Osteoblast (primary cell): ENCODE data around the gene USP54. TPM values are rescaled to one million over a fixed set of nuclear protein-coding genes. Genes with fewer than 3 reads are reported as not detected.
A peak's percentile ranks its signal among the peaks of the same experiment; 100 is the strongest.
"Not testable (repeated sequence)": the region's sequence is repeated elsewhere in the genome, so short reads cannot be mapped to it uniquely, and the experiment has no call there.

Source experiments
- DNase-seq: peaks from one replicate; pipeline ENCODE4 v3.0.0; 2011; ENCODE audit warnings: low spot score, mixed read lengths; ENCODE audit not compliant: insufficient read length; ENCODE audit errors: missing footprints
- H2AFZ ChIP-seq: 2 replicates; pipeline ENCODE4 v1.6.0; 2011; ENCODE audit warnings: mild to moderate bottlenecking, low read length
- H3K27ac ChIP-seq: 2 replicates; pipeline ENCODE4 v1.5.1; 2011; ENCODE audit warnings: mild to moderate bottlenecking, low read depth, low read length, moderate library complexity
- H3K27me3 ChIP-seq: 2 replicates; pipeline ENCODE4 v1.6.0; 2012; ENCODE audit warnings: mild to moderate bottlenecking, control low read depth, inconsistent platforms, low read length, moderate library complexity; ENCODE audit not compliant: insufficient read depth
- H3K36me3 ChIP-seq: 2 replicates; pipeline ENCODE4 v1.5.1; 2011; ENCODE audit warnings: mild to moderate bottlenecking, low read length, control low read depth, moderate library complexity; ENCODE audit not compliant: insufficient read depth
- H3K4me1 ChIP-seq: 2 replicates; pipeline ENCODE4 v1.5.1; 2011; ENCODE audit warnings: mild to moderate bottlenecking, low read length, control low read depth, moderate library complexity; ENCODE audit not compliant: insufficient read depth
- H3K4me2 ChIP-seq: 2 replicates; pipeline ENCODE4 v1.6.0; 2011; ENCODE audit warnings: mild to moderate bottlenecking, low read length; ENCODE audit not compliant: insufficient read depth
- H3K4me3 ChIP-seq: fragments of 200-600 bp; sonication (generic); 3 replicates; pipeline ENCODE4 v1.5.1; 2012; ENCODE audit warnings: mild to moderate bottlenecking, low read length, inconsistent platforms; ENCODE audit not compliant: insufficient read depth
- H3K79me2 ChIP-seq: 2 replicates; pipeline ENCODE4 v1.6.0; 2012; ENCODE audit warnings: mild to moderate bottlenecking, low read length, control low read depth, inconsistent platforms; ENCODE audit not compliant: insufficient read depth
- H3K9me3 ChIP-seq: 2 replicates; pipeline ENCODE4 v1.5.1; 2011; ENCODE audit warnings: low read depth, low read length, control low read depth
- H4K20me1 ChIP-seq: 2 replicates; pipeline ENCODE4 v1.6.0; 2012; ENCODE audit warnings: mild to moderate bottlenecking, low read length, control low read depth; ENCODE audit not compliant: insufficient read depth
- total RNA-seq: library from RNA; depleted of rRNA; stranded (reverse); fragments of >200 nt; gene quantifications from 2 replicates; pipeline ENCODE4 v1.2.3, GENCODE V29; 2012
- TF ChIP-seq, protein P1 (sequence below): IDR thresholded peaks from 2 replicates; pipeline ENCODE4 v1.5.1; 2011; ENCODE audit warnings: mild to moderate bottlenecking, low read depth, low read length, moderate library complexity; ENCODE audit errors: extremely low read depth

The USP54 gene
- total RNA-seq, 1 donor: 25.0 TPM

DNA sequence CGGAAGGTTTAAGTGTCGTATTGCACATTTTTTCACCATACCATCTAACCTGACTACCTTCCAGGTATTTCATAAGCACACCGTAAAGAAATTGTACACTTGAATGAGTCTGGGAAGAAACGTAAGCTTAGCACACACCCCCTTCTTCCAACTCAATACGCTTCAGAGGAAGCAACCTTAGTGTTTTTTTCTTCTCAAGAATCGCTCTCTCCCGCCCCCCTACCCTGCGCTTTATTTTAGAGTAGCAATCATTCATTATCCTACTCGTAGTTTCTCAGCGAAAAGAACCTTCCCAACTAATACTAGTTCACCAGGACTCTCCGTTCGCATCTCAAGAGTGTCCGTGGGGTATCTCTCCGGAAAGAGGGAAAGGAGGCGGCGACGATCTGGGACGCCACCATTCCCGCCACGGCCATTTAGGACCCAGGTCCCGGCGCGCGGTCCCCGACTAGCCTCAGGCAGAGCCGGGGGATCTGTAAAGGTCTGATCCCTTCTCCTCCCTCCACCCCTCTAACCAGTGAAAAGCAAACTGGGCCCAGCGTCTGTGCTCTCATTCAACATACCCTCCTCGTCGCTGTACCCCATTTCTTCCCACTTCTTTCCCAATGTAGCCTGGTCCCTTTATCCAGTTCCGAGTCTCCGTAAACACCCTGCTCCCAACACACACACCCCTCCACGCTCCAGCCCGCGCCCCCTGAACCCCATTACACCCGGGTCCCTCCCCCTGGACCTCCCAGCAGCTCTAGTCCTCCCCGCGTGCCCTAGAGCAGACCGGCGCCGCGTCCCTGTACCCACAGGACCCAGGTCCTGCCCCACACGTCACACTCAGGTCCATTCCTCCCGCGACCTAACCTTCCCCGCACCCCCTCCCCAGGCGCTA lies 34.1 kb upstream of the USP54 start:
- peak; percentile 82 for DNase-seq
- Histone ChIP-seq H3K36me3 (no peaks in the 10 kb centered on the region), H2AFZ (peak overlapping the region; percentile 99), H3K4me2 (peak overlapping the region; percentile 82), H3K4me1 (peaks cover 5% of the 10 kb centered on the region), H3K79me2 (peaks cover 7% of the 10 kb centered on the region), H3K27me3 (no peaks in the 10 kb centered on the region), H4K20me1 (no peaks in the 10 kb centered on the region), H3K4me3 (peak overlapping the region; percentile 98), H3K9me3 (no peaks in the 10 kb centered on the region), H3K27ac (peak overlapping the region; percentile 73)
- TF ChIP-seq, protein P1, sequence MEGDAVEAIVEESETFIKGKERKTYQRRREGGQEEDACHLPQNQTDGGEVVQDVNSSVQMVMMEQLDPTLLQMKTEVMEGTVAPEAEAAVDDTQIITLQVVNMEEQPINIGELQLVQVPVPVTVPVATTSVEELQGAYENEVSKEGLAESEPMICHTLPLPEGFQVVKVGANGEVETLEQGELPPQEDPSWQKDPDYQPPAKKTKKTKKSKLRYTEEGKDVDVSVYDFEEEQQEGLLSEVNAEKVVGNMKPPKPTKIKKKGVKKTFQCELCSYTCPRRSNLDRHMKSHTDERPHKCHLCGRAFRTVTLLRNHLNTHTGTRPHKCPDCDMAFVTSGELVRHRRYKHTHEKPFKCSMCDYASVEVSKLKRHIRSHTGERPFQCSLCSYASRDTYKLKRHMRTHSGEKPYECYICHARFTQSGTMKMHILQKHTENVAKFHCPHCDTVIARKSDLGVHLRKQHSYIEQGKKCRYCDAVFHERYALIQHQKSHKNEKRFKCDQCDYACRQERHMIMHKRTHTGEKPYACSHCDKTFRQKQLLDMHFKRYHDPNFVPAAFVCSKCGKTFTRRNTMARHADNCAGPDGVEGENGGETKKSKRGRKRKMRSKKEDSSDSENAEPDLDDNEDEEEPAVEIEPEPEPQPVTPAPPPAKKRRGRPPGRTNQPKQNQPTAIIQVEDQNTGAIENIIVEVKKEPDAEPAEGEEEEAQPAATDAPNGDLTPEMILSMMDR: no peak

DNA sequence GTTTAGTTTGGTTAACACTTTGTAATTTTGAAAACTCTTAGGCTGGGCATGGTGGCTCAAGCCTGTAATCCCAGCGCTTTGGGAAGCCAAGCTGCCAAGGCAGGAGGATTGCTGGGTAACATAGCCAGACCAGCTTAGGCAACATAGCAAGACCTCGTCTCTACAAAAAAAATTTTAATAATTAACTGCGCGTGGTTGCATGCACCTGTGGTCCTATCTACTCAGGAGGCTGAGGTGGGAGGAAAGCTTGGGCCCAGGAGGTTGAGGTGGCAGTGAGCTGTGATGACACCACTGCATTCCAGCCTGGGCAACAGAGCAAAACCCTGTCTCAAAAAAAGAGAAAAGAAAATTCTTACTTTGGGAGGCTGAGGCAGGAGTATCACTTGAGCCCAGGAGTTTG lies 31.9 kb upstream of the USP54 start:
- DNase-seq: no peak
- H3K36me3 ChIP-seq: no peaks in the 10 kb centered on the region
- H3K4me3 ChIP-seq: no peak overlapping the region
- no peak overlapping the region for H2AFZ ChIP-seq
- peaks cover 5% of the 10 kb centered on the region for H3K4me1 ChIP-seq
- no peak overlapping the region for H3K27ac ChIP-seq
- H3K9me3 ChIP-seq: no peaks in the 10 kb centered on the region
- no peaks in the 10 kb centered on the region for H4K20me1 ChIP-seq
- H3K79me2 ChIP-seq: peaks cover 7% of the 10 kb centered on the region
- H3K4me2 ChIP-seq: no peak overlapping the region
- H3K27me3 ChIP-seq: no peaks in the 10 kb centered on the region
- TF ChIP-seq, protein P1: no peak

DNA sequence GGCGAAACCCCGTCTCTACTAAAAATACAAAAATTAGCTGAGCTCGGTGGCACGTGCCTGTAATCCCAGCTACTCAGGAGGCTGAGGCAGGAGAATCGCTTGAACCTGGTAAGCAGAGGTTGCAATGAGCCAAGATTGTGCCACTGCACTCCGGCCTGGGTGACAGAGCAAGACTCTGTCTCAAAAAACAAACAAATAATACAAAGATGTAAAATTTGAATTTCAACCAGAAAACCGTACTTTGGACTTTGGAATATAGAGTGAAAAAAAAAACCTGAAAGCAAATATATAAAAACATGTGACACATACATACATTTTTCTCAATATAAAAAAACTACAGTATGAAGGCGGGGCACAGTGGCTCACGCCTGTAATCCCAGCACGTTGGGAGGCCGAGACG lies 29.8 kb upstream of the USP54 start:
- not testable (repeated sequence) for H3K36me3 ChIP-seq, H3K79me2 ChIP-seq, H3K27ac ChIP-seq, H3K4me2 ChIP-seq, H3K9me3 ChIP-seq, H3K4me3 ChIP-seq, H2AFZ ChIP-seq, H3K27me3 ChIP-seq, DNase-seq, H3K4me1 ChIP-seq, H4K20me1 ChIP-seq

DNA sequence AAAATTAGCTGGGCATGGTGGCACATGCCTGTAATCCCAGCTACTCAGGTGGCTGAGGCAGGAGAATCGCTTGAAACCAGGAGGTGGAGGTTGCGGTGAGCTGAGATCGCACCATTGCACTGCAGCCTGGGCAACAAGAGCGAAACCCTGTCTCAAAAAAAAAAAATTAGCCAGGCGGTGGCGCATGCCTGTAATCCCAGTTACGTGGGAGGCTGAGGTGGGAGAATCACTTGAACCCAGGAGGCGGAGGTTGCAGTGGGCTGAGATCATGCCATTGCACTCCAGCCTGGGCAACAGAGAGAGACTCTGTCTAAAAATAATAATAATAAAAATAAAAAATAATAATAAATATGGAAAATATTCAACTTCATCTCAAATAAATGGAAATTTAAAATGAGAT lies 26.0 kb upstream of the USP54 start:
- not testable (repeated sequence) for DNase-seq, H3K4me2 ChIP-seq, H3K9me3 ChIP-seq, H3K4me1 ChIP-seq, H3K27me3 ChIP-seq, H3K27ac ChIP-seq, H3K4me3 ChIP-seq, H4K20me1 ChIP-seq, H3K36me3 ChIP-seq, H2AFZ ChIP-seq, H3K79me2 ChIP-seq

DNA sequence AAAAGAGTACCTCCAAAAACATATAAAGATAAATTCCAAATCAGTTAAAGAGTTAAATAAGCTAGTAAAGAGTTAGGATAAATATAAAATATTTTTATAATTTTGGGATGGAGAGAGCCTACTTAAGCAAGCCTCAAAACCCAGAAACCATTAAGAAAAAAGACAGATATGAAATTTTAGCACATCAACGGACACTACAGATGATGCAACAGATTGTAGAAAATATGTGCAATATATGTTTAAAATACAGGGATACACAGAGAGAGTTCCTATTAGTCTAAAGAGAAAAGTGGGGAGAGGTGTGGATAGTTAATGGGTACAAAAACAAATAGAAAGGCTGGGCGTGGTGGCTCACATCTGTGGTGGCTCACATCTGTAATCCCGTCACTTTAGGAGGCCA lies 23.6 kb upstream of the USP54 start:
- Histone ChIP-seq H3K4me2 (no peak overlapping the region), H3K27ac (no peak overlapping the region), H3K36me3 (no peaks in the 10 kb centered on the region), H3K4me3 (no peak overlapping the region), H4K20me1 (no peaks in the 10 kb centered on the region), H3K79me2 (no peaks in the 10 kb centered on the region), H3K4me1 (no peaks in the 10 kb centered on the region), H3K9me3 (no peaks in the 10 kb centered on the region), H3K27me3 (no peaks in the 10 kb centered on the region), H2AFZ (no peak overlapping the region)
- TF ChIP-seq, protein P1: no peak
- no peak for DNase-seq
